ENCODE data around the gene HOXA3. TPM values are rescaled to one million over a fixed set of nuclear protein-coding genes. Genes with fewer than 3 reads are reported as not detected.

Gene HOXA3
- total RNA-seq, 1 experiment from 2014 or later = not detected

DNA sequence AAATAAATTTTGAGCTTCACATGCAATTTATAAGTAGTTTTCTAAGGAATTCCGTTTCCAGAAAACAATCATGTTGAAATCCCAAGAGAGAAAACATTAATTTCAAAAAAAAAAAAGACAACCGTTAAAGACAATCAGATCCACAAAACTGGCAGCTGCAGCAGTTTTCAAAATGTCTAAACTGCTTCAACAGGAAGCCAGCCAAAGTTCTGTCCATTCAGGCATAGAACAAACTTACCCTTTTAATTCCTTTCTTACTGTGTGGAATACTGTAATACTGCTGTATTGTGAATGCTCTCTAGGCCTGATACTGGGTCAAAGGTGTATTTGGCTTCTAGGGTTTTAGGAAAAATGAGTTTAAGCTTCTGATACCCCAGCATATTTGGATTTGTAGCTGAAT, 88.2 kb downstream of the HOXA3 start:
- Mint-ChIP-seq H3K36me3 (no peaks in the 10 kb centered on the region), H3K27me3 (ENCODE audit: low read depth) (peaks cover 9% of the 10 kb centered on the region; the same call in 1 of the 2 replicates), H3K27ac (no peak overlapping the region), H3K9me3 (no peaks in the 10 kb centered on the region), H3K4me3 (no peak overlapping the region), H3K4me1 (no peaks in the 10 kb centered on the region)
- DNase-seq (ENCODE audit: low spot score) = no peak
- ChIA-PET POLR2A (interaction anchor here (0.7 kb wide), 1 partner anchor 34 kb away, joined by 5 read pairs; no protein-coding TSS in a partner anchor), CTCF (interaction anchor here (1.5 kb wide), 1 partner anchor 11 kb away, joined by 6 read pairs; no protein-coding TSS in a partner anchor)
- no peak for ATAC-seq
- no peak for TF ChIP-seq CREB1 (CRISPR knock-in tag; IDR thresholded peaks at IDR 0.05)
- no peak for TF ChIP-seq NFYB (CRISPR knock-in tag; conservative IDR thresholded peaks at IDR 0.05; ENCODE audit: low read depth)
- TF ChIP-seq ZNF671 (CRISPR knock-in tag; IDR thresholded peaks at IDR 0.05) = no peak
- TF ChIP-seq SMAD3 (CRISPR knock-in tag; IDR thresholded peaks at IDR 0.05; ENCODE audit: borderline replicate concordance) = no peak
- TF ChIP-seq, protein P1, sequence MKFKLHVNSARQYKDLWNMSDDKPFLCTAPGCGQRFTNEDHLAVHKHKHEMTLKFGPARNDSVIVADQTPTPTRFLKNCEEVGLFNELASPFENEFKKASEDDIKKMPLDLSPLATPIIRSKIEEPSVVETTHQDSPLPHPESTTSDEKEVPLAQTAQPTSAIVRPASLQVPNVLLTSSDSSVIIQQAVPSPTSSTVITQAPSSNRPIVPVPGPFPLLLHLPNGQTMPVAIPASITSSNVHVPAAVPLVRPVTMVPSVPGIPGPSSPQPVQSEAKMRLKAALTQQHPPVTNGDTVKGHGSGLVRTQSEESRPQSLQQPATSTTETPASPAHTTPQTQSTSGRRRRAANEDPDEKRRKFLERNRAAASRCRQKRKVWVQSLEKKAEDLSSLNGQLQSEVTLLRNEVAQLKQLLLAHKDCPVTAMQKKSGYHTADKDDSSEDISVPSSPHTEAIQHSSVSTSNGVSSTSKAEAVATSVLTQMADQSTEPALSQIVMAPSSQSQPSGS (CRISPR knock-in tag; IDR thresholded peaks at IDR 0.05; ENCODE audit: borderline replicate concordance, low read depth) = no peak
- TF ChIP-seq NR3C1 (CRISPR knock-in tag; conservative IDR thresholded peaks at IDR 0.05; ENCODE audit: low read depth) = no peak
- TF ChIP-seq FOXJ3 (CRISPR knock-in tag; IDR thresholded peaks at IDR 0.05; ENCODE audit: borderline replicate concordance) = no peak
- TF ChIP-seq SP1 (CRISPR knock-in tag; conservative IDR thresholded peaks at IDR 0.05) = no peak

DNA sequence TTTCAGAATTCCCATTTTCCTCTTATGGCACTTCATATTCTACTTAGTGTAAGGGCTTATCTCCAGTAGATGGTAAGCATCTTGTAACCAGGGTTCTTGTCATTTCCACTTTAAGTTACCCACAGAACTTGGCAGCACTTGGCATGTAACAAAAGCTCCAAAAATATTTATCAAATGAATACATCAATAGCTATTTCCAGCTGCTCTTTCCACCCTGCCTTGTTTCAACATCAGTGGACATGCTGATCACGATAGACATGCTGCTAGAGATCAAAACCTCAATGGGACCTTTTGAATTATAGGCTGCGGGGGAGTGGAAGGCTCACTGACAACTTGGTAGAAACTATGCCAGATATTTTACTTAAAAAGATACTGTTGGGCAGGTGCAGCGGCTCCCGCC, 89.4 kb downstream of the HOXA3 start:
- CTCF ChIA-PET = no interaction called here
- no peak for ATAC-seq
- POLR2A ChIA-PET = no interaction called here
- no peak overlapping the region for H3K4me3 Mint-ChIP-seq
- TF ChIP-seq SP1 (CRISPR knock-in tag; conservative IDR thresholded peaks at IDR 0.05) = no peak
- TF ChIP-seq HMGA2 (CRISPR knock-in tag; IDR thresholded peaks at IDR 0.05) = no peak
- no peak for TF ChIP-seq NR1H2 (CRISPR knock-in tag; IDR thresholded peaks at IDR 0.05)
- TF ChIP-seq CREM (CRISPR knock-in tag; IDR thresholded peaks at IDR 0.05) = no peak
- TF ChIP-seq MYBL2 (CRISPR knock-in tag; IDR thresholded peaks at IDR 0.05) = no peak
- TF ChIP-seq FOXP1 (CRISPR knock-in tag; IDR thresholded peaks at IDR 0.05; ENCODE audit: borderline replicate concordance) = no peak
- TF ChIP-seq GRHL2 (CRISPR knock-in tag; IDR thresholded peaks at IDR 0.05; ENCODE audit: insufficient replicate concordance, severe bottlenecking) = no peak
- TF ChIP-seq, protein P2, sequence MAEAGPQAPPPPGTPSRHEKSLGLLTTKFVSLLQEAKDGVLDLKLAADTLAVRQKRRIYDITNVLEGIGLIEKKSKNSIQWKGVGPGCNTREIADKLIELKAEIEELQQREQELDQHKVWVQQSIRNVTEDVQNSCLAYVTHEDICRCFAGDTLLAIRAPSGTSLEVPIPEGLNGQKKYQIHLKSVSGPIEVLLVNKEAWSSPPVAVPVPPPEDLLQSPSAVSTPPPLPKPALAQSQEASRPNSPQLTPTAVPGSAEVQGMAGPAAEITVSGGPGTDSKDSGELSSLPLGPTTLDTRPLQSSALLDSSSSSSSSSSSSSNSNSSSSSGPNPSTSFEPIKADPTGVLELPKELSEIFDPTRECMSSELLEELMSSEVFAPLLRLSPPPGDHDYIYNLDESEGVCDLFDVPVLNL (CRISPR knock-in tag; IDR thresholded peaks at IDR 0.05; ENCODE audit: borderline replicate concordance, low read depth) = no peak
- TF ChIP-seq ZNF138 (CRISPR knock-in tag; conservative IDR thresholded peaks at IDR 0.05) = no peak
- no peak for TF ChIP-seq FOXK1 (CRISPR knock-in tag; IDR thresholded peaks at IDR 0.05)
- no peak for TF ChIP-seq ZBTB21 (CRISPR knock-in tag; IDR thresholded peaks at IDR 0.05; ENCODE audit: borderline replicate concordance)
- H3K4me1 Mint-ChIP-seq = no peaks in the 10 kb centered on the region
- no peak overlapping the region for H3K27ac Mint-ChIP-seq
- H3K27me3 Mint-ChIP-seq (ENCODE audit: low read depth) = peaks cover 7% of the 10 kb centered on the region; the same call in 1 of the 2 replicates
- DNase-seq (ENCODE audit: low spot score) = no peak
- no peaks in the 10 kb centered on the region for H3K9me3 Mint-ChIP-seq
- H3K36me3 Mint-ChIP-seq = no peaks in the 10 kb centered on the region

Small RNAs within 50 kb of the gene (microRNA-seq; reads per million reads assigned to microRNA genes)
- not detected for gene MIR196B (ENCODE audit: borderline number of aligned reads)

Other genes starting within 250 kb of the HOXA3 start
- gene HOXA1, start 56.6 kb downstream of the HOXA3 start, total RNA-seq (2021) = not detected in 3 replicates
- gene HOXA2, start 49.9 kb downstream of the HOXA3 start, total RNA-seq (2021) = not detected in 3 replicates
- gene HOXA4, start 21.8 kb downstream of the HOXA3 start, total RNA-seq (2021) = not detected in 3 replicates
- gene HOXA5, start 8.9 kb downstream of the HOXA3 start, total RNA-seq (2021) = 0.14 TPM in 1 of 3 replicates, not detected in the others
- gene HOXA6, start 4.8 kb downstream of the HOXA3 start, total RNA-seq (2021) = not detected in 3 replicates
- gene HOXA7, start 4.1 kb upstream of the HOXA3 start, total RNA-seq (2021) = not detected in 3 replicates
- gene HOXA9, start 13.0 kb upstream of the HOXA3 start, total RNA-seq (2021) = not detected in 3 replicates
- 0.07 TPM in 1 of 3 replicates, not detected in the others for gene HOXA10, start 21.7 kb upstream of the HOXA3 start, total RNA-seq (2021)
- not detected in 3 replicates for gene HOXA11, start 32.6 kb upstream of the HOXA3 start, total RNA-seq (2021)
- gene HOXA13, start 47.5 kb upstream of the HOXA3 start, total RNA-seq (2021) = not detected in 3 replicates
- gene EVX1, start 90.2 kb upstream of the HOXA3 start, total RNA-seq (2021) = not detected in 3 replicates

Measured in WTC11 (cell line).